Stimulated activated CD8-positive, alpha-beta memory T cell treated with anti-CD3 and anti-CD28 coated beads, Interleukin-15, amount 100 ng/mL, for 48 hours (primary cell): ENCODE data around the gene ADORA1.

Experiments used
- DNase-seq, 2 donors: peaks; one replicate each; pipeline ENCODE4 v3.0.0-alpha.2; 2020; ENCODE audit warnings: low read depth in 2 of 2

Gene ADORA1

DNA sequence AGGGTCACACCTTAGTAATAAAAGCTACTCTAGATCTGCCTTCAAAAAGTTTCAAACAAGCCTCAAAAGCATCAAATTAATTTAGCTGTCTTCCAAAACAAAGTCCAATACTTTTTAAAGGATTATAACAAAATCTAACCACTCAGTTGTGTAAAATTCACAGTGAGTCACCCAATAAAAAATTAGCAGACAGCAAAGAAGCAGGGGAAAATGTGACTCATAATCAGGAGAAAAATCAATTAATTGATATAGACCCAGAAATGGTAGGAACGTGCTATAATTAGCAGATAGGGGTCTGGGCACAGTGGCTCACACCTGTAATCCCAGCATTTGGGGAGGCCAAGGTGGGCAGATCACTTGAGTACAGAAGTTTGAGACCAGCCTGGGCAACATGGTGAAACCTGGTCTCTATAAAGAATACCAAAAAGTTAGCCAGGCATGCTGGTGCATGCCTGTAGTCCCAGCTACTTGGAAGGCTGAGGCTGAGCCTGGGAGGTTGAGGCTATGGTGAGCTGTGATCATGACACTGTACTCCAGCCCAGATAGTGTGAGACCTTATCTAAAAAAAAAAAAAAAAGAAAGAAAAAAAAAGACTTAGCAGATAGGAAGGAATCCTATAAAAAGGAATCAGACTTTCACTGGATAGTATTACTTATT is 33.6 kb upstream of the ADORA1 start:
- no peak for DNase-seq

DNA sequence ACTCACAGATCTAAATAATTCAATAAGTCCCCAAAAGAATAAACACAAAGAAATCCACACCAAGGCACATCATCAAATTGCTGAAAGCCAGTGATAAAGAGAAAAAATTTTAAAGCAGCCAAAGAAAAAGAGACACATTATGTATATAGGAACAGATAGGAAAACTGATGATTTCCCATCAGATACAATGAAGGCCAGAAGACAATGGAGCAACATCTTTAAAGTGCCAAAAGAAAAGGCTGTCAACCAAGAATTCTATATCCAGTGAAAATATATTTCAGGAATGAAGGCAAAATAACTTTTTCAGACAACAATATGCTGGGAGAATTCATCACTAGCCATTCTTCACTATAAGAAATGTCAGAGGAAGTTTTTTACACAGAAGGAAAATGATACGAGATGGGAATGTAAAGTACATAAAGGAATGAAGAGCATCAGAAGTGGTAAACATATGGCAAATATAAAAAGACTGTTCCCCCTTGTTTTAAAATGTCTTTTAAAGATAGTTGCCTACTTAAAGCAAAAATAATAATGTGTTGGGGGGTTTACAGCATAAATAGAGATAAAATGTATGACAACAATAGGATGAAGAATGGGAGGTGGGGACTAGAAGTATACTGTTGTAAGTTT is 32.4 kb upstream of the ADORA1 start:
- no peak for DNase-seq

DNA sequence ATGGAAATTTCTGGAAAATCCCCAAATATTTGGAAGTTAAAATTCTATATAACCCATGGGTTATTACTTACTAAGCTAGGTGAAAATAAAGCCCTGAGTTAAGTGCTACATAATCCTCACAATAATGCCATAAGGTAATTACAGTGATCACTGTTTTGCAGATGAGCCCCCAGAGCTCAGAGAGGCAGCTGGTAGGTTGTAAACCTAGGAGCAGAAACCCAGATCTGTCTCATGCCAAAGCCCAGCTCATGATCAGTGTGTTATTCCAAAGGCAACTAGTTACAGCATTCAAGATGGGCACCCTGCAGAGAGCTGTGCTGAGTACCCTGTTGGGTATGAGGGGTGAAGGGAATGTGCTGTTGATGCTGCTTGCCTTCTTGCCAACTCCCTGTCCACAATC is 31.0 kb upstream of the ADORA1 start:
- DNase-seq: no peak

DNA sequence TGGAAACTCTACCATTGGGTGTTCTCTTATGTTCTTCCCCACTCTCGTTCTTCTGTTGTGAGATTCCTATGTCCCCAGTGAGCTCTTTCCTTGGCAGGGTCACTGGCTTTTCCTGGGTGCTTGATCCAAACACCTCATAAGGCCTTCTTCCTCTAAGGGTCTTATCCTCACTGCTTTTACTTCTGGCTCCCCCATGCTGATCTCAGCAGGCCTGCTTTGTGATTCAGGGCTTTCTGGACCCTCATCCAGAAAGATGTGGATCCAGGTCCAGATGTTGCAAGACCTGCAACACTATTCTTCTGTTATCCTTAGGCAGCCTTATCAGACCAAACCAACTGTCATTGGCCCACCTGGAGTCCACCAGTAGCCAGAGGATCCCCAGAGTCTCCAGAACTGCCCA is 30.5 kb upstream of the ADORA1 start:
- no peak for DNase-seq

DNA sequence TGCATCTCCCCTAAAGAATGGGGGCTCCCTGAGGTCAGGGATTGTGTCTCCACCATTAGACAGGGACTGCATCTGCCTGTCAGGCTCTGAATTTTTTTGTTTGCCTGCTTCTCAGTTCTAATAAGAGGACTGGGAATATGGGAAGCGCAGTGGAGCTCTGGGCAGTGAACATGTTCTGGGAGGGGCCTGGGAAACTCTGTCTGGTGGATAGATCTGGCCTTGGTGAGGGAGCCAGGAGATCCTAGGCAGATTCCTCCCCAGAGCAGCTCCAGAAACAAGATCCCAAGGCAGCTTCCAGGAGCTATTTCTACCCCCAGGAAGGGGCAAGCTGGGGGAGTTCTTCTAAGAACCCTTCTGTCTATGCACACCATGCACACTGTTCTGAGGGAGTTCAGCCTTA is 29.1 kb upstream of the ADORA1 start:
- no peak for DNase-seq

DNA sequence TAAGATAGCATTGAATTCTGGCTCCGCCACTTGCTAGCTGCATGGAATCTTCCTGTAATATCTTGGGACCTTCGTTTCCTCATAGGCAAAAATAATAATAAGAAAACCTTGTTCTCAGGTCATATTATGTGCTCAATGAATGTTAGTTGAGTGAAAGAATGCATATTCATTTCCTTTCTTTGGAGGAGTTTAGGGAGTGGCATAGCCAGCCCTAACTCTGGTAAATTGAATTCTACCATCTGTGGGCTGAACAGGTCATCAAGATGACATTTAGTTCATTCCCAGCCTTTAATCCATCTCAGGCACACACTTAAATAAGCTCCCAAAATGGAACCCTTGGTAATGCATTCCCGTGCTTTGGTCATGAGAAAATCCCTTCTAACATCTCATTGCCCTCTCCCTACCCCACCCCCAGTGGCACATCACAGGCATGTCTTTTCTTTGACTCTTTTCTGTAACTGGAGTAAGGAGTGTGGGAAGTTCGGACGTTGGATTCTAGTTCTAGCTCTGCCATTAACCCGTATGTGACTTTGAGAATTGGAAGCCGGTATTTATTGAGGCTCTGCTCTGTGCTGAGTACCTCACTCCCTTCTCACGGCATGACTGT is 28.5 kb upstream of the ADORA1 start:
- no peak for DNase-seq

DNA sequence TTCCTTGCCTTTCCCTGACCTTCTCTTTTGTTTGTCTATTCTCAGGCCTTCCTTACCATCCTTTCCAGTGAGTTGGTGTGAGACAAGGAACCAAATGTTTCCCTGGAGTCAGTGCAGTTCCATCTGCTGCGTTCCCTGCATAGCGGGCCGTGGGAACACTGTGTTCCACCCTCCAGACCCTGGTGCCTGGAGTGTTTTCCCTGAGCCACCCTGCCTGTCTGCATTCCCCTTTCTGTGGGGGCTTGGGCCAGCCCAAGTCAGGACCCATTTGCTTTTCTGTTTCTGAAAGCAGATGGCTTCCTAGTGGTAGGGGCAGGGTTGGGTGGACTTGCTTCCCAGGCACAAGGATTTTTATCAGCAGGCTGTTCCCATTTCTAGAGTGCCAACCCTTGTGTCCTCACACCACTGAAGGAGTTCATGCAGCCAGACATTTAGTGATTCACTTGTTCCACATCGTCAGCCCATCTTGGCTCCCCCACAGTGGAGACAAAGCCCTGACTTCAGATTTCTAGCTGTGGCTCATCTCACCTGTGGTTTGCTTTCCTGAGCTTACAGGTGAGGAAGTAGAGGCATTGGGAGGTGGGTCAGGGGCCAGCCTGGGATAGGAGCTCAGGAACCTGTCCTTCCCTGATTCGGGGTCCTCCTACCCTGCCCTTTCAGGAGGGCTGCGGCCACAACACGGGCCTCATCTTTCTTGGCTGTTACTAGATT is 27.6 kb upstream of the ADORA1 start:
- no peak for DNase-seq

DNA sequence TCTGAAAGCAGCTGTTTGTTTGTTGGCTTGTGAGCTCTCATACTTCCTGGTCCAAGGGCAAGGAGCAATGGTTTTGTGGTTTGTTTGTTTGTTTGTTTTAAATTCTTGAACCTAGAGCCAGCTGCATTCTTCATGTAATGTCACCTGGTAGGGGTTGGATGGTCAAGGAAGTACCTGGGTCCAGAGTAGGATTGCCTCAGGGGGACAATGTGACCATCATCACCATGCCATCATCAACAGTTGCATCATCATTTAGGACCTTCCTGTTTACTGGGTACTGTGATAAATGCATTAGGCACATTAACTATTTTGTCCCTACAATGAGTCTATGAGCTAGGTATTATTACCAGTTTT is 27.0 kb upstream of the ADORA1 start:
- no peak for DNase-seq

DNA sequence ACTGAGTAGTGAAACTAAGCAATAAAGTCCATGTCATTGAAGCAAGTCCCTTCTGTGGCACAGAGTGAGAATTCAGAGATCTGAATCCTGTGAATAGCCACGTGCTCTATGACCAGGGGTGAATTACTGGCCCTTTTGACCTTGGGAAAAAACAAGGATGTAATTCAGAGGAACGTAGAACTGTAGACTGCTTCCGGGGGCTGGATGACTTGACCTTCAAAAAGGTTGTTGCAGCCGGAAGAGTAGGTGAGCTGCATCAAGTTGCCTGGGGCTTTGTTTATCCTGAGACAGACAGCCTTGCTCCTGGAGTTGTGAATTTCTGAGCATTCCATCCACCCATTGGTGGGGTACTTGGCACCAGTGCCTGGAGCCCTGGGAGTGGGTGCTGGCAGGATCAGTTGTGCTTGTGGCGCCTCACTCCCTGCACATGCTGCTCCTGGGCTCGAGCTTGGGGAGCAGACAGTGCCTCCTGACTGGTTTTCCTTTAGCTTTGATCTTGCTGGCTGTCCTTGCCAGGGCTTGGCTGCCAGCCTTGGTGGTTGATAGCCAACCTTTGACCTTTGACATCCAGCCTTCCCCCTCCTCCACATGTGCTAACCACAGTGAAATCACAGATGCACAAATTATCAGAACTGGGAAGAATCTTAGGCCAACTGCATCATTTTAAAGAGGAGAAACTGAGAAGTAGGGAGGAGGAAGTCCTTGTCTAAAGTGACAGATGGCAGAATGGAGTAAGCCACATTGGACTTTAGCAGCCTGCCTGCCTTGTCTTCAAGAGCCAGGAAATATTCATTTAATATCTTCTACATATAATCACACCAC is 25.5 kb upstream of the ADORA1 start:
- DNase-seq: no peak

DNA sequence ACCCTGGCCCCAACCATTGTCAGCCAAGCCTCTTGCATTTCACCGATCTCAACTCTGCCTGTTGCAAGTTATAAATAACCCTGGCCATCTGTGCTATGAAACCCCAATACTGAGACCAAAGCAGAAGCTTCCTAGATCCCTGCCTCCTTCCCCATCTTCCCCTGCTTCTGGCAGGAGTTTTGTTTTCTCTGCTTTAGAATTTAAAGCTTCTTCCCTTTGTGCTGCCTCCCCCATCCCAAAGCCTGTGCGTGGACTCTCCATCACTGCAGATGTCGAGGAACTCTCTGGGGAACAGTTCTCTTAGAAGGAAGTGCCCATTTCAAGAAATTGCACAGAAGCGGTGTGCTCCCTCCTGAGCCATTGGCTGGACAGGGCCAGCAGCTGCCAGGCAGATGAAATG is 24.3 kb upstream of the ADORA1 start:
- no peak for DNase-seq

DNA sequence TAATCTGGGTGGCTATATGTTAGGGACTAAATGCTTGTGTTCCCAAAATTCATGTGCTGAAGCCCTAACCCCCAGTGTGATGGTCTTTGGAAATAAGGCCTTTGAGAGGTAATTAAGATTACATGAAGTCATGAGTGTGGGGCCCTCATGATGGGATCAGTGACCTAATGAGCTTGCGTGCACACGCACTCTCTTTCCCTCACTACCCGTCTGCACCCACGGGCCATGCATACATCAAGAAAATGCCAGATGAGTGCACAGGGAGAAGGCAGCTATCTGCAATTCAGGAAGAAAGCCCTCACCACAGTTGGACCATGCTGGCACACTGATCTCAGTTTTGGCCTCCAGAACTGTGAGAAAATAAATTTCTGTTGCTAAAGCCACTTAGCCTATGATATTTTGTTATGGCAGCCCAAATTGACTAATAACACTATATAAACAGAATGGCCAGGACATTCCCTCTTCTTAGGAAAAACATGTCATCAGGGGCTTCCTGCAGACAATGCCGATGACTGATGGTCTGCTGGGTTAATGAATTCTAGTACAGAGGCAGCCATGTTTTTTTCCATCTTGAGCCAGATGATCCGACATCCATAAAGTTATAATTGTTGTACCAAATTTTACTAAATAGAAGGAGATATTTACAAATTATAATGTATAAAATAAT is 23.6 kb upstream of the ADORA1 start:
- no peak for DNase-seq

DNA sequence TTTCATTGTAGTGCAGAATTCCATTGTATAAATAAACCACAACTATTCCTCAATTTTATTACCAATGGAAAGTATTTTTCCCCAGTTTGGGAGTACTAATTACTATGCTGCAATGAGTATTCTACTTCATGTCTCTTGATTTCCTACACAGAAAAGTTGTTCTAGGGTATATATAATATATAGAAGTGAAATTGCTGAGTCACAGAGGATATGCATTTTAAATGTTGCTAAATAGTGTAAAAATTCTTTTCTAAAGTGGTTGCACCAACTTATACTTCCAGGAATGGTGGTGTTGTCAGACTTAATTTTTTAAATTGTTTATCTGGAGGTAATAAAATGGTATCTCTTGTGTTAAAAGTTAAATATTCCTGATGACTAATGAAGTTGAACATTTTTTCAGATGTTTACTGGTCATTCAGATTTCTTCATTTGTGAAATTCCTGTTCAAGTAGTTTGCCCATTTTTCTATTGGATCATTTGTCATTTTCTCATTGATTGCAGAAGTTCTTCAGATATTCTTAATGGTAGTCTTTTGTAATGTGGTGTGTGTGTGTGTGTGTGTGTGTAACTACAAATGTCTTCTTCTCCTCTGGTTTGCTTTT is 22.6 kb upstream of the ADORA1 start:
- DNase-seq: no peak

DNA sequence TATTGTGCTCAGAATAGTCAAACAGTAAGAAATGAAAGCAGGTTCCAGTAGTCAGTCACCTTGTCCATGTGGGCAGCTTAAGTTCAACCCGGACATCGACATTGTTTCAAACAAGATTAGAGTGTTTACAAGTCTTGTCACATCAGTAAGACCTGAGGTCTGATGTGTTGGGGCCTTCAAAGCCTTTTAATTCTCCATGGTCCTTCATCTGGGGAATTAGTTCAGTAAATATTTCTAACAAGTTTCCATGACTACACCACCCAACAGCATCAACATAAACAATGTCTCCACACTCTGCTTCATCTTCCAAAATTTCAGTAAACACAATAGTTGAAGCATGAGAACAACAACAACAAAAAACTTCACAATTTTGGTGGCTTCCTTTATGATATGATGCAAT is 15.1 kb upstream of the ADORA1 start:
- DNase-seq: no peak

DNA sequence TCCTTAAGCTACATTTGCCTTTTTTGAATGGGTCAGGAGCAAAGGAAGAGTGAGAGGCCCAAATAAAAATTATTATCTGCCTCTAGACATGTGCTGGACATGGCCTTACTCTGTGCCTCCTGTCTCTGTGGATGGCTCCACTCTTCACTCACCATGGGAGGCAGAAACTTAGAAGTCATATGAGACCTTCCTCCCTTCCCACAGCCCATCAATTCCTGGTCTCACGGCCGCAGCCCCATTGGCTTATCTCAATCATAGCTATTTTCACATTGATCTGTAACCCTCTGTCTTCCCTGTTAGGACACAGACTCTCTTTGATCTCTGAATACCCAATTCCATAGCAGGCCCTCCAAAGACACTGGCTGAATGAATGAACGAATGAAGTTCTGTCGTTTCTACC is 14.2 kb upstream of the ADORA1 start:
- no peak for DNase-seq

DNA sequence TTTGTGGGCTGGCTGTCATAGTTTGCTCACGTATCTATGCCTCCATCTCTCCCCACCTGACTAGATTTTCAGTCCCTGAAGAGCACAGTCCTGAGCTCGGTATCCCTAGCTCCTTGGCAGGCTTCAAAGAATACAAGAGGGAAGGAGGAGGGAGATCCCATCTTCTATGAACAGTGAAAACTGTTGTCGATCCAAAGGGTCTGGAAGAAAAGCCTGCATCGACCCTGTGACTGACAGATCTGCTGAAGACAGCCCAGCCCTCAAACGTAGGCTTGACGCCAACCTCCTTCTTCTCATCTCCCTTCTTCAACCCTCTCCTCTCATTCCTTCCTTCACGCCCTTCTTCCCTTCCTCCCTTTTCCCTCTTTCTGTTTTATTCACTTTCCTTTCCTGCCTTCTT is 13.3 kb upstream of the ADORA1 start:
- no peak for DNase-seq

DNA sequence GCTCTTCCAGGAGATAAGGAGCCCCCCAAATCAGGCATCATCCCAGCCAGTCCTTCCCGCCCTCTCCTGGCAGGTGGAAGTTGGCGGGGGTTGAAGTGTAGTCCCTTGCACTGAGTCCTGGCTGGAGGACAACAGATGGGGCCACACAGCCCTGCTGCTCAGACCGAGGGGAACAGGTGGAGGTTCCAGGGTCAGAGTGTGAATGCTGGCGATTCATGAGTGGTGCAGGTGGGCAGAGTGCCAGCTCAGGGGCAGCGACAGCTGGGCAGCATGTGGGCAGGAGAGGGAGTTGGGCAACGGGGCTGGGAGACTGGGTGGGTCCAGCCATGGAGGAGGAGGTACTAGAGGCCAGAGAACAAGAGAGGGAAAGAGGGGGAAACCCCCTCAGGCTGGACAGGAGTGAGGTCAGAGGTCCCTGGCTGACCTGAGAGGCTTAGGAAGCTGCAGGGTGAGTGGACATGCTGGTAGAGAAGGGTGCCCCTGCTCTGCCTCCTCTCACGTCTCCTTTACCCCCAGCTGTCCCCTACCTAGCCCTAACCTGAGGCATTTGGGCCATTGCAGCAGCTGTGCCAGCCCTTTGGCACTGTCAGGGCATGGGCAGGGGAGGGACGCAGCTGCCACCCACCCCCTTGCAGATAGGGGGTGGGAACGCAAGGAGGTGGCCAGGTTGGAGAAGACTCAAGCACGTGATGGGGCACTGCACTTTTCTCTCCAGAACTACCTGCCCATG is 11.3 kb upstream of the ADORA1 start:
- no peak for DNase-seq

DNA sequence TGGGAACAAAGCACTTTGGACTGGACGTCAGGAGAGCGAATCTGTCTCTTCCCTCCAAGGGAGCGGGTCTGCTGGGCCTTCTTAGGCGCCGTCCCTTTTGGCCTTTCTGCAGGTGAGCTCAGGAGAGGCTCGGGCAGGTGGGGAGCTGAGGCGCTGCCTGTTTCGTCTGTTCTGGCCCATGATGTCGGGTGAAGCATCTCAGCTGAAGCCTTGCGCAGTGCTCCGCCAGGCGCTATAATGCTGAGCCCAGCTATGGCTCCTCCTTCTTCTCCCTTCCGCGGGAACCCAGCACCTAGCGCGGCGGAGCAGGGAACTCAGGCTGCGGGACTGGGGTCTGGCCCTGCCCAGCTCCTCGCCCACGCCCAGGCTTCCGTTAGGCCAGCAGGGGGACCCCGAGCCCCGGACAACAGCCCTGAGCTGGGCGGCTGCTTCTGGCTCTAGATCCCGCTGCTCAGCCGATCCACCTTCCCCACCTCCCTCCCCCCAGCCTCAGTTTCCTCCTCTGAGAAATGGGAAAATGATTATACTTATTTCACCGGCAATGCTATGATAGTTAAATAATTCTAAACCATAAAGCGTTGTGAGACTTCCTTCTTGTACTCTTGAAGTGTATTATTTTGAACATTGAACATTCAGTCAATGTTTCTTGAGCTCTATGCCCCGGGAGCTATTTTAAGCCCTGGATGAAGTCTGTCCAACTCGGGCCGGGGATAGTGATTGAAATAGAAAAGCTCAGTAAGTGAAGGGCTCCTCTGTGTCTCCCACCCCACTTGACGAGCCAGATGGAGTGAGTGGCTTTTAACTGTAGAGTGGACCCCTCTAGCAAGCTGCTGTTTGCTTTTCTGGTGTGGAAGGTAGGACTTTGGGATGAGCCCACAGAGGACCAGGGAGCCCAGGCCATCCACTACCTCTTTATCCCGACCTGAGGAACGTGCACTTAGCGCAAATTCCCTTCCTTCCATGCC is 9.6 kb upstream of the ADORA1 start:
- peak; percentile 28 to 30 for DNase-seq

DNA sequence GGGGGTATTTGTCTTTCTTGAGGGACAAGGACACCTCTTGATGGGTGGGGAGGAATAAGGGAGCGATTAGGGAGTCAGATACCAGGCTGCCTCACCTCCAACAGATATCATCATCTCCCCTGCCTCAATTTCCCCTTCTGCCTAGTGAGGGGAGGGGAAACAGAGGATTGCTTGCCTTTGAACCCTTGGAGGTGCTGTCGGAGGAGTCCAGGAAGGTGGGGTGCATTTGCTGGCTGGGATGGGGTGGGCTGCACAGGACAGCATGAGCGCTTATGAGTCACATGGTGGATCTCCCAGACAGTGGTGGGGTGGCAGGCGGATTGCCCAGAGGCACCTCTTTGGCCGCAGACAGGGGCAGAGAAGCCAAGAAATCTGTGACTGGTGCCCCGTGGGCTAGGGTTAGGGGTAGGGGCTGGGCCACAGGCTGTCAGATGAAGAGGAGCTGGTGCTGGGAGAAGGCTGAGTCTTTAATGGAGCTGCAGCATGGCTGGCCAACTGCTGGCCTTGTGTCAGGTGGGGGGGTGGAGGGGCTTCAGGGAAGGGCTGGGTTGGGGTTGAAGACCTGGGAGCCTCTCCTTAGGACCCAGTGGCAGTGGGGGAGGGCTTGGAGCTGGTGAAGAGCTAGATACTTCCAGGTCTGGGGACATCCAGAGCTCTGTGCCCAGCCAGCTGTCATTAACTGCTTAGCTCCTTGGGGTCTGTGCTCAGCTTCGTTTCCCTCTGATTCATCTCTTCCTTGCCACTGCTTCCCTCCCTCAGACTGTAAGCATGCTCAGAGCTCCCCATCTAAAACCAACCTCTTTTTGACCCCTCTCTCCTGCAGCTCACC is 7.0 kb upstream of the ADORA1 start:
- no peak for DNase-seq
